HPDE6-E6E7 (cell line): ENCODE results near the gene TRIM47.

Source experiments
- DNase-seq: peaks from one replicate; pipeline ENCODE4 v3.0.0; 2011; ENCODE audit warnings: missing footprints; ENCODE audit errors: extremely low spot score

Gene TRIM47

DNA sequence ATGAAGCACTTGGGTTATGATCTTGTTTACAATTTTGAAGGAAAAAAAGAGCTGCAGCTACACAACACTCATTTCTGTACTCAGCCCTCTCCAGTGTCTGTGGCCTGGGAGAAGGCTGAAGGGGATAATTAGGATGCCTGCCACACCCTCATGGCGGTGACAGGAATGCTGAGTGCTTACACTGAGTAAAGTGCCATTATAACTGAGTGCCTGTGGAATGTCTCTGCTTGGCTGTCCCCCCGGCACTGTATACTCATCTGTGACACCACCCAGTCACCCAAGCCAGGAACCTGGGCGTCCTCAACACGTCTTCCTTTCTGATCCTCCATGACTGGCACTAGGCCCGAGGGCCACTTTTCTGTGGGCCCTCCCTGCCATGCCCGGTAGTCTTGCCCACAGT lies 29.8 kb upstream of the TRIM47 start:
- no peak for DNase-seq

DNA sequence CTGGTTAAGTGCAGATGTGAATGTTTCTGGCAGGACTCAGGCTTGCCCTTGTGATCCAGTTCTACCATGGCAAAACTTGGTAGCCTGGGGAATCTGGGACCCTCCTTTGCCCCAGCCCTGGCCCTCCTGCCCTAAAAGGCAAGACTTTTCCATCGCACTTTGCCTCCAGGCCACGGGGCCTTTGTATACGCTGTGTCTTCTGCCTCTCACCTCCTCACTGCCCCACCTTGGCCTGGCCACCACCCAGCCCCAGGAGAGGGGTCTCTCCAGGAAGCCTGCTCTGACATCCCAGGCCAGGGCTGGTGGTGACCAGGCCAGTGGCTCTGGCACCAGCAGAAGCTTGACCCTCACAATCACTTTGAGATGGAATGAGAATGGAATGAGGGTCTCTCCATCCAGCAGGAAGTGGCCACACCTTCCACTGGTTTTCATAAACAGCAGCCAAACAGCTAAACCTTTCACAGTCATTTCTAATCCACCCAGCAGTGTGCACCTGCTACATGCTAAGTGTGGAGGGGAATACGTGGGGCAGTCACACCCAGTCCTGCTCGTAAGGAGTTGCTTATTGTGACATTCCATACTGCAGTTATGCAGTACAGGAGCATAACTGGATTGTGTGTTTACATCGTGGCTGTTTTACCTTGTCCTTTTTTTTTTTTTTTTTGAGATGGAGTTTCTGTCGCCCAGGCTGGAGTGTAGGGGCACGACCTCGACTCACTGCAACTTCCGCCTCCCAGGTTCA lies 27.9 kb upstream of the TRIM47 start:
- DNase-seq: no peak

DNA sequence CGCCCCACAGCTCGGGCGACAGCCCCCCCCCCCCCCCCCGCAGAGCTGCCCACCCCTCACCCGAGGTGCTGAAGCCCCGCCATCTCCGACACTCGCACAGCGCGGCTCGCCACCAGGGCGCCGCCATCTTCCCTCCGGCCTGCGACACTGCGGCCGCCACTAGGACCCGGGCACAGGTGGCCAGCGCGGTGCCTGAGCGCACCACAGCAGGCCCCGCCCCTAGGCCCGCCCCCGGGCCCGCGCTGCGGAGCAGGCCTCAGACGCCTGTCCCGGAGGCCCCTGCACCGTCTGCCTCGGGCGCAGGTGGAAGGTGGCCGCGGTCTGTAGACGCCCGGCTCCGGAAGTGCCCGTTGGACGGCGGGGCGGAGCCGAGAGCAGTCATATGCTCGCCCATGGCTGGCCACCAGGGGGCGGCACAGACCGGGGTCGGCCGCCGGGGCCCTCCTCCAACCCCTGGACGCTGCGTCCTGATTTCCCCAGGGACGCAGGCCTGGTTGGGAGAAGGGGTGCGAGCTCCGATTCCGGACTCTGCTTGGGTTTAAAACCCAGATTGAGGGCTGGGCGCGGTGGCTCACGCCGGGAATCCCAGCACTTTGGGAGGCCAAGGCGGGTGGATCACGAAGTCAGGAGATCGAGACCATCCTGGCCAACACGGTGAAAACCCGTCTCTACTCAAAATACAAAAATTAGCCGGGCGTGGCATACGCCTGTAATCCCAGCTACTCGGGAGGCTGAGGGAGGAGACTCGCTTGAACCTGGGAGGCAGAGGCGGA lies 26.6 kb upstream of the TRIM47 start, which contains the start of gene MRPL38:
Gene MRPL38 (minus strand): TSS at position 136 of the 773 bp plus-strand sequence. CDS start 9 bp downstream, at position 127.
- DNase-seq: peak; percentile 95

DNA sequence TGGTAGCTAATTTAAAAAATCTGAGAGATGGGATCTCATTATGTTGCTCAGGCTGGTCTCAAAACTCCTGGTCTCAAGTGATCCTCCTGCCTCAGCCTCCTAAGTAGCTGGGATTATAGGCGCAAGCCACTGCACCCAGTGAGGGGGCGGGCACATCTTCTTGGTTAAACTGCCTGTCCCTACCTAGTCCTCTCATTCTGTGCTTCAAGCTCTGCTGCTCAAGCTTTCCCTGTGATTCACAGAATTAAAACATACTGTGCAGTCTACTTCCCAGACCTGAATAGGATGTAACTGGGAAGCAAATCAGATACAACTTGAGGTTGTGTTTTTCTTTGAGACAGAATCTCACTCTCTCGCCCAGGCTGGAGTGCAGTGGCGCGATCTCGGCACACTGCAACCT lies 24.0 kb upstream of the TRIM47 start:
- no peak for DNase-seq

DNA sequence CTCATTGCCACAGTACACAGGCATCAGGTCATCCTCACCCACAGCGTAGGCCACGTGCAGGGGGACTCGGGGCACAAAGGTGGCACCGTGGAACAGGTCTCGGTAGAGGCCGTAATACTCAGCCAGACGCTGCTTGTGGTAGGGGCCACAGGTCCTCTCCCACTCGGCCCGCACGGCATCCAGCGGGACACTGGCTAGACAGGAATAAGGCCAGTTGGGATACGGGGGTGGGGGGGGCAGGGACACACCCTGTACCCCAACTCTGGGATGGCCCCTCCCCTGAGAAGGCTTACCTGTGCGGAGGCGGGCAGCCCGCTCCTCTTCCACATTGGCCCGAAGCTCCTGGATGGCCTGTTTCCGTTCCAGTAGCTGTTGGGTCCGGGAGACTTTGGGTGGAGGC lies 23.3 kb upstream of the TRIM47 start:
- DNase-seq: no peak

DNA sequence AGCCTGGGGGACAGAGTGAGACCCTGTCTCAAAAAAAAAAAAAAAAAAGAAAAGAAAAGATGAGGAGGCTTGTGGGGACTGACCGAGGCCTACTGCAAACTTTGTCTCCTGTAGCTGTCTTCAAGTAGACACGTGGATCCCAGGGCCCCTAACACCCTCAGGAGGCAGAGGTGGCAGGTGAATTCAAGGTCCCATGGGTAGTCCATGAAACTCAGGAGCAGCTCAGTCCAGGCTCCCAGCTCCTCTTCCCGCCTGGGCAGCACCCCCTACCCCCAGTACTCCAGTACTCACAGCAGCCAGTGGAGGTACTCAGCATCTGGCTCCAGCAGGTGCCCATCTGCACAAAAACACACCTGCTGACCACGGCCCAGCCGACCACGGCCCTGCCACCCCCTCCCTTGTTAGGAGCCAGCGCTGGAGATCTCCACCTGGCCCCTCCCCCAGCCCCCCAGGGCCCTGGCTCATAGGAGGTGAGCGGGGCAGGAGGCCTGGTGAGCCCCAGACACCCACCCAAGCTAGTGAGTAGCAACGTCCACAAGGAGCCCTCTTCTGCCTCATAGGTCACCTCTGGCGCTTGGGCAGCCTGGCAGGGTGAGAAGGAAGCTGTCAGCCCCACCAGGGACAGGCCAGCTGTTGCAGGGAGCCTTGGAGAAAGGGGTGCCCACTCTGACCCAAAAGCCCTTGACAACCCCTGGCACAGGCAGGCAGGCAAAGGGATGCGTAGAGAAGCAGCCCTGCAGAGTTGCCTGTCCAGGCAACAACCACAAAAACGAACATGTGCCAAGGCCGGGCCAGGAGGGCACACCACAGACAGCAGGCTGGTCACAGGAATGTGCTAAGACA lies 22.5 kb upstream of the TRIM47 start:
- no peak for DNase-seq

DNA sequence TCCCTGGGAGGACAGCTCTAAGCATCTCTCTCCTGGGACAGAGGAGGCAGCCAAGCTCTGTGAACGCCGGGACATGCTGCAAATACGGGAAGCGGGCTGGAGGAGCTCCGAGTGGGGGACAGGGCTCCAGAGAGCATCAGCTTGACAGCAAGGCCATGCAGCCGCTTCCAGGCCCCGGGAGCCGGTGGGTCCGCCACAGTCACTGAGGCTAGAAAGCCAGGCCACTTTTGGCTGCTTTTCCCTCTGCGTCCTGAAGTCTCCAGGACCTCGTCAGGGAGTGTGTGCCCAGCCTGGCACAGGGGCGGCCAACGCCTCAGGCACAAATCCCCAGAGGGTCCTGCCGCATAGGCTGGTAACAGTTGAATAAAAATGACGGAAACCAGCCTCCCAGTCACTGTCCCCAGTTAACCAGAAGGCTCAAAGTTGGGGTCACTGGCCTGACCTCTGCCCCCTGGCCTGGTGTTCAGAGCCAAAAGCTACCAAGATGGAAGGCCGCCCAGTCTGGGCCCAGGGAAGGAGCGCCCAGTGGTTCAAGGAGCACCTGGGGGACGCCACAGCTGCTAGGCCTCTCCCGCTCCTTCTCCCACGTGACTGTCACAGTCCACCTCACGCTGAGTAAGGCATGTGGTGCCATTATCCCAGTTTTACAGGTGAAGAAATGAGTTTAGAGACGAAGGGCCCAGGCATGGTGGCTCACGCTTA lies 21.5 kb upstream of the TRIM47 start:
- DNase-seq: no peak

DNA sequence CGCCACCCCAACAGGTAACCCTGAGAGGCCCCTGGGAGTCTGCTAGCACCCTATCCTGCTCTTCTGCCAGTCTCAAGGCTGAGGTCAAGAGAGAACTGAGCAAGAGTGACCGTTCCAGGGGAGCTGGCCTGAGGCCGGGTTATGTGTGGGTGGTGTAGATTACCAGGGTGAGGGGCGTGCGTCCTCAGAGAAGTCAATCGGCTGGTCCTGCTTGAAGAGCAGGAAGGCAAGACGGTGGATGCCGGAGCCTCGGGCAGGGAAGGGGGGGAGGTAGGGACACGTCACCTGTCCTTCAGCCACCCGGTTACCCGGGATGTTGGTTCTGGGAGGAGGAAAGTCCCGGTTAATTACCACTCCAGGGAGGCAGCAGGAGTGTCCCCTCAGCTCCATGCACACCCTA lies 21.0 kb upstream of the TRIM47 start:
- DNase-seq: no peak

DNA sequence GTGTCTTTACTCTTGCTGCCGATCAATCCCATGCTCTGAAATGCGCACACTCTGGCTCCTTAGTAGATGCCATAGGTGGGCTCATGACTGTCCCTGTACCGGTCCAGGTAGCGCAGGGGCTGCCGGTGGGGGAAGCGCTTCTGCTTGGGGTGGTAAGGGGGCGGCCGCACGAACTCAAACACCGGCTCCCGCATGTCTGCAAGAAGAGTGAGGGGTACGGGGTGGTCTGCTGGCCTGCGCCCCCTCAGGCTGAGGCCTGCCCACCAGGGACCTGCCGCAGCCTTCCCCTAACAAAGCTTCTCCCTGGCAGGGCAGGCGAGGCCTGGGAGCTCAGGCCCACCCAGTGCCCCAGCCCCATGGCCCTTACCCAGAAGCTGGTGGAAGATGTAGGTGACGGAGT lies 20.4 kb upstream of the TRIM47 start:
- no peak for DNase-seq

DNA sequence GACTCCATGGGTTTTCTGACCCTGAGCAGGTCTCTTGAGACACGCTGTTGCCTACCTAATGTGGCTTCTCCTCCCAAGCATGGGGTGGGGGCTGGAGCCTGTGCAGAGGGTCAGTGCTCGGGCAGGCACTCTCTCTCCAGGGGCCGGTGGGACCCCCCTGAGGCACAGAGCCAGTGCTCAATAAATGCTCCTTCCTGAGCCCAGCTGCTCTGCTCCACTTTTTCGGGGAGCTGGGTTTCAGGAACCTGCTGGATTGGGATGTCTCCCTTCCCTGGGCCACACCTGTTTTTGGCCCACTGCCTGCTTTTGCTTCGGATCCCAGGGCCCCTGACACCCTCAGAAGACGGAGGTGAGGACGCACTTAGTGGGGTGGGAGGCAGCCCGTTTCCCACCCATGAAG lies 19.7 kb upstream of the TRIM47 start:
- DNase-seq: no peak

DNA sequence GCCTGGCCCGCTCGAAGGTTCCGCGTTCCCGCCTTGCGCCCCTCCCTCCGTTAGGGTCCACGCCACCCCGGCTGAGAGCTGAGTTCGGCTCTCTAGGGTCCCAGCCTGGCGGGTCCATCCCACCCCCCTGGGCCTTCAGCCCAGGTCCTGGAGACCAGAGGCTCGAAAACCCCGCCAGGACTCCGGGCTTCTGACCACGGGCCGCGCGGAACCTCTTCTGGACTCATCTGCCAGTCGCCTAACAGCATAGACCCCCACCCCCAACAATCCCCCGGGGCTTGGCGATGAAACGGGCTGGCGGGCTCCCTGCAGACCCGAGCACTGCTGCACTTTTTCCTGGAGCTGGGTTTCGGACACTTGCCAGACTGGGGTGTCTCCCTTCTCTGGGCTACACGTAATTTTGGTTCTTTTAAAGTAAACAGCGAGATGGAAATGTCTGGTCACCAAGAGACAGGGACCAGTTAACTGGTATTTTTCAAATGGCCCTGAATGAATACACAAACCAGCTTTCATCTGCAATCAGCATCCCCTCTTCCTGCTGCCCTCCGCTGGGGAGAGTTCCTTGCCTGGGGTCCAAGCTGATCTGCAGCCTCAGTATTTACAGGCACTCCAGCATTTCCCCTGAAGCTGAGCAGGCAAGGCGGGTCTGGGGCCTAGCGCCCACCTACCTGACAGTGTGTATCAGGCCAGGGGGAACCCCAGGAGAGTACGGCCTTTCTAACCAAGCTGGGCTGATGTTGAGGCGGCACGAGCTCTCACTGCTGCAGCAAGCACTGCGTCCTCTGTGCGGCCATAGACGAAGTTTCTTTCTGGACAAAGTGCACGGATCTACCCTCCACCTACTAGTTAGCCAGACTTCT lies 19.0 kb upstream of the TRIM47 start:
- no peak for DNase-seq

DNA sequence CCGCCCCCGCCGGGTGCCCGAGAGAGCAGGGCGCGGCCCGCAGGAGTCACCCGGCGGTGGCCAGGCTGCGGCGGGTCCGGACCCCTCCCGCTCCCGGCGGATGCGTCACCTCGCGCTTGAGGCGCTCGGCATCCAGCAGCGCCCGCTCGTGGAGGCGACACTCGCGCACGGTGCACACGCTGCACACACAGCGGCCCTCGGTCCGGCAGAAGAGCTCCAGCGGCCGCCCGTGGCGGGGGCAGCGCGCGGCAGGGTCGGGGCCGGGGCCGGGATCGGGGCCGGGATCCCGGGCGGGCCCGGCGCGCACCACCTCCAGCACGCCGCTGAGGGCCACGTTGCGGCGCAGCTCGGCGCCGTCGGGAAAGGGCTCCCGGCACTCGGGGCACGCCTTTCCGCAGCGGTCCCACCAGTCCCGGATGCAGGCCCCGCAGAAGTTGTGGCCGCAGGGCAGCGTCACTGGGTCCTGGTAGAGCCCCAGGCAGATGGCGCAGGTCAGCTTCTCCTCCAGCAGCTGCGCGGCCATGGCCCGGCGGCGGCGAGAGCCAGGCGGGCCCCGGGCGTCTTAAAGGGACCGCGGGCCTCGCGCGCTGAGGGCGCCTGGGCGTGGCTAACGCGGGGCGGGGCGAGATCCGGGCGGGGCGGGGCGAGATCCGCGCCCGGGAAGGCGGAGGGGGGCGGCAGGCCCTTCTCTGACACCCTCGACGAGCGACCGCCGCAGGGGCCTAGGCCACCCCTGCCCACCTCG lies 18.2 kb upstream of the TRIM47 start, which contains the start of gene TRIM65:
Gene TRIM65 (minus strand): TSS at position 537 of the 745 bp plus-strand sequence. CDS start 14 bp downstream, at position 523.
- DNase-seq: peak; percentile 71

DNA sequence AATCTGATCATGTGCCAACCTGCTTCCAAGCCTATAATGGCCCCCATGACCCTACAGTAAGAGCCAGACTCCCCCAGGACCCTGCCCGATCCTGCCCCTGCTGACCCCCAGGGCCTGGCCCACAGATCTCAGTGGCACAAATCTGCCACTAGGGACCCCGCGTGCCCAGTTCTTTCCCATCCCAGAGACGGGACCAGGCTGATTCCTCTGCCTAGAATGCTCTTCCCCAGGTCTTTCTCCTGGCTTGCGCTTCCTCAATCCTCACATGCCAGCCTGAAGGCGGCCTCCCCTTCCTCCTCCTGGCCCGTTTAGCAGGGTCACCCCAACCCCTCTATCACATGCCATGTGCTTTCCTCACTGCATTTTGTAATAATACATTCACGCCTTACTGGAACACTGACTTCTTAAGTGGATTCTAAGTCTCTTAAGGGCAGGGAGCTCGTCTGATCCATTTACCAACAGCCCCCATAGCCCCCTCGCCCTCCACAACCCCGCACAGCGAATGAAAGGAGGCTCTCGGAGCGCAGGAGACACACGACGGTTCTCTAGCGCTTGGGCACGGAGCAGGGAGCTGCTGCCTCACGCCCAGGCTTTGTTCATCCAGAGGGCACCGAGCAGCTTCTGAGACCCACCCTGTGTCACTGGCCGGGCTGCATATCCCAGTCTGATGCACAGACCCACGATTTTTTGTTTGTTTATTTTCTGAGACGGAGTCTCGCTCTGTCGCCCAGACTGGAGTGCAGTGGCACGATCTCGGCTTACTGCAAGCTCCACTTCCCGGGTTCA lies 17.2 kb upstream of the TRIM47 start:
- DNase-seq: no peak

DNA sequence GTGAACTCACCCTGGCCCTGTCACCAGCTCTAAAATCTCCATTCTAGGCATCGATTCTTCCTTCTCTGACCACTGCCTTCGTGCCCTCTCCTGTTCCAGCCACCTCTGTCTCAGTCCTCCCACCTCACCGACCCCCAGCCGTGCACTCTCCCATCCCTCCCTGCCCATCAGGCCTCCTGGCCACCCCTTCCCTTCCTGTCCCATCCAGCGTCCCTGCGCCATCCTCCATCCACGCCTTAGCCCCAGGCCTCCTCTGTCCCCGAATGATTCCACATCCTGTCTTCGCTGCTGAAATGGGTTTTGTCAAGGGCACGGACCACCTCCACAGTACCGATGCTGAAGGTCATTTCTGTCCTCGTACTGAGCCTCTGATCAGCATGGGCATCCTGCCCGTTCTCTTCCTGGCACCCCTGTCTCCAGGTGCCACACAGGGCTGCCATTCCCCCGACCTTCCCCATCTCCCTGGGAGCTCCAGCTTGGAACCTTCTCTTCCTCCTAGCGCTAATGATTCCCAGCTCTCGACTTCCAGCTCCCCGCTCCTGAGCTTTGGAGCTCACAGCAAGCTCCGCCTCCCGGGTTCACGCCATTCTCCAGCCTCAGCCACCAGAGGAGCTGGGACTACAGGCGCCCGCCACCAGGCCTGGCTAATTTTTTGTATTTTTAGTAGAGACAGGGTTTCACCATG lies 15.8 kb upstream of the TRIM47 start:
- DNase-seq: no peak

DNA sequence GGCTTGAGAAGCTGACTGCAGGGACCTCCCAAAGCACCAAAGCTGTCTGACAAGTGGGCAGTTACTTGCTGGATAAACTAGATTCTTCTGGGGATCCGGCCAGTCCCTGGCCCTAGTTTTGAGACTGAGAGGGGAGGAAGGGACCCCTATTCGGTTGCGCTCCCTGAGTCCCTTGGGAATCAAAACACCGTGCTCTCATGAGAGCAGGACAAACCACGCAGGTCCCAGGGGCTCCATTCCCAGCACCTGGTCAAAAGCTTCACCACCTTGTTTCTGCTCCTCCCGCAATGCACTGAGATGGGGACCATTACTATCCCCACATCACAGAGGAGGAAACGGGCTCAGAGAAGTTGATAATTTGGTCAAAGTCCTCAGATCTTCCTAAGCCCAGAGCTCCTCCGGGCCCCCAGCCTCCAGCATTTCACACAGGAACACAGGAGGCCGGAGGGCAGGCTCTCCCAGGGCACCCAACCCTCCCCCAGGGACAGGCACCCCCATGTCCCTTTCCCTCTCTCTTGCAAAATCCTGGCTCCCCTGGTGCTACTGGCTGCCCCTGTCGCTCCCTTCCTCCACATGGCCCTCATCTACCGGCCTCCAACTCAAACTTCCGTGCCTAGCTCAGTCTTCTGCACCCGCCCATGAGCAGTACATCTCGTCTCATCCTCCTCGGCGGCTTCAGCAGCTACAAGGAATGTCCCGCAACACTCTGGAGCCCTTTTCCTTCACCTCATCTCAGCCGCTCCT lies 15.1 kb upstream of the TRIM47 start:
- DNase-seq: no peak

DNA sequence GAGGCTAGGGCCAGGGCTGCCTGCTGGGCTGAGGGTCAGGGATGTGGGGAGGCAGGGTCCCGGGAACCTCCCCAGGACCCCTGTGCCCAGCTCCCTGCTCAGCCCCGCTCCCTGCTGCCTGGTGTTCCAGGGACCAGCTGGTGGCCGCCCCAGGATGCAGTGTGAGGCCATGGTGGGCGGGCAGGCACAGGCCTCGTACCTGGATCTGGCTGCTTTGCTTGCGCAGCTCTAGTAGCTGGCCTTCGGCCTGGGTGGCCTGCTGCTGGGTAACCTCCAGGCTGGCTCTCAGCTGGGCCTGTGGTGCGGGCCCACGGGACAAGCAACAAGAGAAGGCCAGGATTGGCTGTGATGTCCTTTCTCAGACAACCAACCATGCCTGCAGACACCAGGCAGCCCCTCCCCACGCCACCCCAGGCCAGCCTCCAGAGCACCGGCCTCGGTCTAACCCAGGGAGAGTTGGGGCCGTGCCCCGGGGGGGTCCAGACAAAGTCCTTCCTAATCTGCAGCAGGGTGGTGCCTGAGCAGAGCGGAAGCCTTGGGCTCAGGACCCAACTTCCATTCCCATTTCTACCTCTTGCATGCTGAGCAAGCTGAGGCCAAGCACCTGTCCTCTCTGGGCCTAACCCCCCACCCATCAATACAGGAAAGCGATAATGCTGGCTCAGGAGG lies 14.3 kb upstream of the TRIM47 start:
- no peak for DNase-seq
